Measurements from ENCODE around the gene MYO1D. TPM values are rescaled to one million over a fixed set of nuclear protein-coding genes. Genes with fewer than 3 reads are reported as not detected.

Gene MYO1D
- total and polyA plus RNA-seq, 8 donors: 22.0 to 92.8 (median 27.4) TPM

DNA sequence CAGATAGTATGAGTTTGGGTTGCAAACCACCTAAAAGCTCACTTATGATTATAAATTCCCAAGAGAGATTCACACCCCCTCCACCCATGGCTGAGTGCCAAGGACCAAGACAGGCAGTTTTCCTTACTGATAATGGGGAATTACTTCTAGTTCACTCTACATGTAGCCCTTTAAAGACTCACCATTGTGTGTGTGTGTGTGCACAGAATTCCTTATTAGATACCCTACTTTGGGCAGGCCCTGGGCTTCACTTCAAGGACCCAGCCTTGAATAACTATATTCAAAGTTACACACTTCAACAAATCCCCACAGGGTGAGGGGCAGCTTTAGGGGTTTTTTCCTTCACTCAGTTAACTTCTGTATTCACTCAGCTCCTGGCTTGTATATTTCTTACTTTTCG is 143.5 kb downstream of the MYO1D start:
- no peaks in the 10 kb centered on the region for H3K4me1 ChIP-seq
- no peaks in the 10 kb centered on the region for H3K27me3 ChIP-seq
- H3K9me3 ChIP-seq: peaks cover 0 to 14% of the 10 kb centered on the region in 2 donors
- DNase-seq (no peak), ATAC-seq (no peak)
- H3K27ac ChIP-seq: no peak overlapping the region
- no peak overlapping the region for H3K4me3 ChIP-seq
- TF ChIP-seq, protein P1, sequence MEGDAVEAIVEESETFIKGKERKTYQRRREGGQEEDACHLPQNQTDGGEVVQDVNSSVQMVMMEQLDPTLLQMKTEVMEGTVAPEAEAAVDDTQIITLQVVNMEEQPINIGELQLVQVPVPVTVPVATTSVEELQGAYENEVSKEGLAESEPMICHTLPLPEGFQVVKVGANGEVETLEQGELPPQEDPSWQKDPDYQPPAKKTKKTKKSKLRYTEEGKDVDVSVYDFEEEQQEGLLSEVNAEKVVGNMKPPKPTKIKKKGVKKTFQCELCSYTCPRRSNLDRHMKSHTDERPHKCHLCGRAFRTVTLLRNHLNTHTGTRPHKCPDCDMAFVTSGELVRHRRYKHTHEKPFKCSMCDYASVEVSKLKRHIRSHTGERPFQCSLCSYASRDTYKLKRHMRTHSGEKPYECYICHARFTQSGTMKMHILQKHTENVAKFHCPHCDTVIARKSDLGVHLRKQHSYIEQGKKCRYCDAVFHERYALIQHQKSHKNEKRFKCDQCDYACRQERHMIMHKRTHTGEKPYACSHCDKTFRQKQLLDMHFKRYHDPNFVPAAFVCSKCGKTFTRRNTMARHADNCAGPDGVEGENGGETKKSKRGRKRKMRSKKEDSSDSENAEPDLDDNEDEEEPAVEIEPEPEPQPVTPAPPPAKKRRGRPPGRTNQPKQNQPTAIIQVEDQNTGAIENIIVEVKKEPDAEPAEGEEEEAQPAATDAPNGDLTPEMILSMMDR (IDR thresholded peaks at IDR 0.05): no peak
- intact Hi-C loops (cut with DNase I): no loop called here
- peaks cover 0 to 10% of the 10 kb centered on the region in 2 donors for H3K36me3 ChIP-seq

DNA sequence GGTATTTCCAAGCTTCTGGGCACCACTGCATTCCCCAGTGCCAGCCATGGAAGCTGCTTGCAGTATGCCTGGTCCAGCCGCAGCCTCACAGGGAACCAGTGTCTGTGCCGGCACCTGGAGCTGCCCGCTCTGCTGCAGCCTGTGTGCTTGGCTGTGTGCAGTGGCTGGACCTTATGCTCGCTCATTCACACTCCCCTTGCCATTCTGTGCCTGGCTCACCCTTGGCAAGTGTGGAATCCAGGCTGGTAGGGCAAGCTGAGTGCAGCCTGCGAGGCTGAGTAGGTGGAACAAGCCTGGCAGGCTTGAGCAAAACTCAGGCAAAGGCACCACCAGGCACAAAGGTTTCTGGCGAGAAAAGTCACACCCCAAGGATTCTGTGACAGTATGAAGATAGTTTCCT is 144.0 kb downstream of the MYO1D start:
- Histone ChIP-seq H3K27ac (no peak overlapping the region), H3K27me3 (no peaks in the 10 kb centered on the region), H3K36me3 (peaks cover 0 to 10% of the 10 kb centered on the region in 2 donors), H3K4me1 (no peaks in the 10 kb centered on the region), H3K9me3 (peaks cover 0 to 14% of the 10 kb centered on the region in 2 donors), H3K4me3 (no peak overlapping the region)
- ATAC-seq (no peak), DNase-seq (no peak)
- intact Hi-C loops (cut with DNase I): no loop called here
- TF ChIP-seq, protein P1 (IDR thresholded peaks at IDR 0.05): no peak

DNA sequence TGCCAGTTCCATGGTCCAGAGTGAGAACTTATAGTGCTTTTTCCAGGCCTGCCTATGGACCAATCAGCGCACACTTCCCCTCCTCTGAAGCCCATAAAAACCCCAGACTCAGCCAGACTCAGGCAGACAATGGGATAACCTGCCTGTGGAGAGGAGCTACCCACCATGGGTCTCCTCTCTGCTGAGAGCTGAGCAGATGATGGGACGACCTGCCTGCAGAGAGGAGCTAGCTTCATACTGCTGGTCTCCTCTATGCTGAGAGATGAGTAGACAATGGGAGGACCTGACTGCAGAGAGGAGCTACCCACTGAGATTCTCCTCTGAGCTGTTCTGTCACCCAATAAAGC is 144.7 kb downstream of the MYO1D start:
- DNase-seq (no peak), ATAC-seq (no peak)
- Histone ChIP-seq H3K36me3 (peaks cover 0 to 10% of the 10 kb centered on the region in 2 donors), H3K27ac (no peak overlapping the region), H3K9me3 (peaks cover 0 to 14% of the 10 kb centered on the region in 2 donors), H3K4me3 (no peak overlapping the region), H3K27me3 (no peaks in the 10 kb centered on the region), H3K4me1 (no peaks in the 10 kb centered on the region)
- TF ChIP-seq, protein P1 (IDR thresholded peaks at IDR 0.05): no peak
- intact Hi-C loops (cut with DNase I): no loop called here

DNA sequence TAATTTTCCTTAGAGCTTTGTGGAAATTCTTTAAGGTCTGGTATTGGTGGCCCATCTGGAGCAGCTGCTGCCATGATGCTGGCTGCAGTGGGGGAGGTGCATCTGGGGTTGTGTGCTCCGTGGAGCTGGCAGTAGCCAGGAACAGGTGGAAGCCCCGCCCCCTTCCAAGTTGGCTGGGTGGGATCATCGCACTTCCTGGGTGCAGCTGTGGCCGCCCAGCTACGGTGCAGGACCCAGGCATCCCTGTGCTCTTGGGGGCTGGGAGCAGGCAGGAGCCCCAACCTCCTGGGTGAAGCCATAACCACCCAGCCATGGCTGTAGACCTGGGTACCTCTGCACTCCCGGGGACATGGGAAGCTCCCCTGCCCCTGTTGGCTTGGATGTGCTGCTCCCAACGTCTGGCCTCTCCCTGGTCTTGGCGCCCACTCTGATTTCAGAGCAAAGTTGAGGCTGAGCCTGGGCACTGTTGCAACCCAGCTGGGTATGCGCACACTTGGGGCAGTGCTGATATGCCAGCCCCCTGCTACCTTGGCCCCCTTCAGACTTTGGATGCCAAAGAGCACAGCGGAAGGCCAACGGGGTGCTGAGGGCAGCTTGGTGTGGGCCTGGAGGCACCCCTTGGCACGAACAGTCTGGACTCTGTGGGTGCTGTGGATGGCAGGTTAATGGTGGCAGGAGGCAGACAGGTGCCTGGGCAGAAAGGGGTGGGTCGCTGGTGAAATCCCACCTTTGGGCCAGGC is 145.2 kb downstream of the MYO1D start:
- ATAC-seq: no peak

DNA sequence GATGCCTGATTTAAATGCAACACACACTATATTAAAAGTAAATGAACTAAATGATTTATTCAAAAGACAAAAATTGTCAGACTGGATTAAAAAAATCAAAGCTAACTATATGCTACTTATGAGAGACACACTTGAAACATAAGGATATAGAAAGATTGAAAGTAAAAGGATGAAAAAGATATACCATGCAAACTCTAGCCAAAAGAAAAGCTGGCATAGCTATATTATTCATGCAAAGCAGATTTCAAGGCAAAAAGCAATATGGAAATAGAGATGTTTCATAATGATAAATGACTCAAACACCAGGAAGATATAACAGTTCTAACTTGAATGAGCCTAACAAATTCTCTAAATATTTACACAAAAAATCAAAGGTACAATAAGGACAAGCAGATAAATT is 149.2 kb downstream of the MYO1D start:
- TF ChIP-seq, protein P1 (IDR thresholded peaks at IDR 0.05): no peak
- Histone ChIP-seq H3K27me3 (no peaks in the 10 kb centered on the region), H3K36me3 (peaks cover 0 to 6% of the 10 kb centered on the region in 2 donors), H3K4me3 (no peak overlapping the region), H3K27ac (no peak overlapping the region), H3K9me3 (peaks cover 0 to 9% of the 10 kb centered on the region in 2 donors), H3K4me1 (no peaks in the 10 kb centered on the region)
- no peak for DNase-seq
- intact Hi-C loops (cut with DNase I): no loop called here
- ATAC-seq: no peak

More for the DNA sequence above, 145.2 kb downstream of the MYO1D start:
- Histone ChIP-seq H3K27ac (no peak overlapping the region), H3K9me3 (peaks cover 0 to 14% of the 10 kb centered on the region in 2 donors), H3K36me3 (peaks cover 0 to 10% of the 10 kb centered on the region in 2 donors), H3K4me3 (no peak overlapping the region), H3K27me3 (no peaks in the 10 kb centered on the region), H3K4me1 (no peaks in the 10 kb centered on the region)
- no peak for DNase-seq
- TF ChIP-seq, protein P1 (IDR thresholded peaks at IDR 0.05): no peak
- intact Hi-C loops (cut with DNase I): no loop called here
